ENCODE data around the gene KRT2.

GRCh38 chr12:52679875-52680274 lies 27.9 kb upstream of the KRT2 start:
- TF ChIP-seq CTCF (IDR thresholded peaks at IDR 0.05; ENCODE audit: insufficient read depth, low read depth, low read length) = no peak
- no peak for TF ChIP-seq EZH2 (IDR thresholded peaks at IDR 0.05; ENCODE audit: insufficient read depth, low read length)

Data from astrocyte (in vitro differentiated cells and primary cell).